Psoas muscle (tissue), 8 donors: ENCODE data around the gene GPR4. TPM values are rescaled to one million over a fixed set of nuclear protein-coding genes. Genes with fewer than 3 reads are reported as not detected.

Source experiments
- ATAC-seq, 4 donors: fragments of 200-7000 bp; cut with Tn5 transposase; one replicate each; pipeline ENCODE4 v1.9.1; 2020; ENCODE audit warnings: moderate library complexity in 3 of 4, mild to moderate bottlenecking in 2 of 4
- DNase-seq, 2 donors: peaks; one replicate each; pipeline ENCODE4 v3.0.0-alpha.2; 2020
- H3K27ac ChIP-seq: fragments of 200-600 bp; one replicate; pipeline ENCODE4 v1.8.0; 2022
- H3K27me3 ChIP-seq, 3 donors: fragments of 200-600 bp in 1 of 3; one replicate each; pipeline versions ENCODE4 v1.6.1 to v1.8.0; 2013 to 2022; ENCODE audit warnings: low read length in 2 of 3, mild to moderate bottlenecking in 2 of 3, moderate library complexity in 1 of 3; ENCODE audit not compliant: insufficient read depth in 3 of 3
- H3K36me3 ChIP-seq, 2 donors: fragments of 200-600 bp in 1 of 2; one replicate each; pipeline versions ENCODE4 v1.6.1 to v1.8.0; 2013 to 2022; ENCODE audit warnings: low read depth in 1 of 2, mild to moderate bottlenecking in 1 of 2, moderate library complexity in 1 of 2; ENCODE audit not compliant: insufficient read depth in 1 of 2
- H3K4me1 ChIP-seq: fragments of 200-600 bp; one replicate; pipeline ENCODE4 v1.8.0; 2022
- H3K4me3 ChIP-seq: fragments of 200-600 bp; one replicate; pipeline ENCODE4 v1.8.0; 2022; ENCODE audit warnings: mild to moderate bottlenecking
- H3K9me3 ChIP-seq: fragments of 200-600 bp; one replicate; pipeline ENCODE4 v1.8.0; 2022
- WGBS, 3 donors: extraction: QIAGEN DNeasy Blood & Tissue Kit; methylation state at CpG; one replicate each; pipeline versions ENCODE4 v1.1.6 to v1.1.7; 2013; 5-methylcytosine and 5-hydroxymethylcytosine counted together
- intact Hi-C, 2 donors: fragments of 100-400 bp; cut with DNase I; formaldehyde crosslinking; loops; one replicate each; pipeline versions ENCODE4 v1.11.0 to v1.14.2; 2022
- long read RNA-seq, 2 donors: library from polyadenylated mRNA; unstranded; transcript quantifications; one replicate each; pipeline ENCODE4 v2.0.0, GENCODE V29; 2021
- polyA plus RNA-seq, 3 donors: library from polyadenylated mRNA; stranded (reverse); fragments of 200-250 nt; gene quantifications; one replicate each; pipeline ENCODE4 v1.2.3, GENCODE V29; 2013
- total RNA-seq, 4 donors: library from RNA; stranded (reverse); fragmentation: NEBNext Ultra II Directional in 2 of 4; extraction: Animal tissue kit (Norgen Biotek cat#: 25700) in 2 of 4; gene quantifications; one replicate each; pipeline versions ENCODE4 v1.2.1 to v1.2.4, GENCODE V29; 2021 to 2023
- TF ChIP-seq, protein P1 (sequence below): fragments of 200-600 bp; IDR thresholded peaks from one replicate; pipeline ENCODE4 v1.8.0; 2022; ENCODE audit warnings: antibody characterized with exemption
- donor health status: healthy with polysubstance abuse.
- donor health status: DM: no; HTN: no; CAD: no; lungs with moderate emphysema.
- donor health status: Bipolar disorder and iron deficiency.
- donor health status: healthy.
- donor health status: DM: yes; HTN: yes; CAD: no.
- donor health status: DM: no; HTN: no; CAD: no.
- donor health status: DM: no; HTN: no; CAD: no.
- donor health status: DM: yes; HTN: yes; CAD: no.

Gene GPR4
- total RNA-seq = 1 to 10 TPM; 3.0 to 7.5 (median 3.9) TPM
- polyA plus RNA-seq = 1 to 10 TPM; 1.6 to 2.6 (median 2.4) TPM
- long read RNA-seq, donor 1, partial matches to known transcripts = 0 of 1 reads
- long read RNA-seq, donor 1, other reads (novel, unspliced or antisense) = 0 of 1 reads
- long read RNA-seq, donor 2, partial matches to known transcripts = 0 of 4 reads
- long read RNA-seq, donor 2, other reads (novel, unspliced or antisense) = 4 of 4 reads

DNA sequence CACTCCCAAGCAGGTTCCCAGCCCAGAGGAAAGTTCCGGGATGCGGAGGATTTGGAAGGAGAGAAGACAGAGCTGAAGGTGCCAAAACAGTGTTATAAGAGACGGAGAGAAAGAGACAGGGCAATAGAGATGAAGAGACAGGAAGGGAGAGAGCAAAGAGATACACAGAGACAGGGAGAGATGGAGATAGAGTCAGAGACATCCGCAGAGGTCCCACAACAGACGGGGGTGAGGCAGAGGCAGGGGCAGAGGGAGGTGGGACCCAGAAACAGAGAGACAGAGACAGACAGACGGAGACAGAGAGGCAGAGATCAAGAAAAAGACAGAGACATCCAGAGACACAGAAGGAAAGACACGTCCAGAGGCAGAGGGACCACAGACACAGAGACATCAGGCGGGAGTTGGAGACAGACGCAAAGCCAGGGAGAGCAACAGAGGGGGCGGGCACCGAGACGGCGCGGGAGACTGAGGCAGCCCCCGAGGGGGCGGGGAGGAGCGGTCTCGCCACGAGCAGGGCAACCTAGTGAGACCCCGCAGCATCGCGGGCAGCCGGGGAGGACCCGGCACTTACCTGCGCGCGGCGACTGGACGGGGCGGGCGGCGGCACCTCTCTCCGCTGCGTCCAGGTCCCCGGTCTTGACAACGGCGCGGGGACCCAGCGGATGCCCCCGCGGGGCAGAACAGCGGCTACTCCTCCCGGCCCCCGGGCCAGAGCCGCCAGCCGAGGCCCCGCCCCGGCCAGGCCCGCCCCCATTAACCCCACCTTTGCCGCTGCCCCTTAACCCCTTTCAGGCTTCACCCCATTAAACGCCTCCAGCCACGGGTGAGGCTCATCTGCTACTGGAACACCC is at the start of gene GPR4:
TSS of gene GPR4 (minus strand) at position 689 of the 851 bp plus-strand sequence. CDS start 10,346 bp downstream, outside the sequence.
- DNase-seq = no peak
- peak within 1 kb of the TSS; percentile 36 for H3K27ac ChIP-seq
- ATAC-seq = peak in 3 of 4 donors; percentile 25 to 68 (median 52)

DNA sequence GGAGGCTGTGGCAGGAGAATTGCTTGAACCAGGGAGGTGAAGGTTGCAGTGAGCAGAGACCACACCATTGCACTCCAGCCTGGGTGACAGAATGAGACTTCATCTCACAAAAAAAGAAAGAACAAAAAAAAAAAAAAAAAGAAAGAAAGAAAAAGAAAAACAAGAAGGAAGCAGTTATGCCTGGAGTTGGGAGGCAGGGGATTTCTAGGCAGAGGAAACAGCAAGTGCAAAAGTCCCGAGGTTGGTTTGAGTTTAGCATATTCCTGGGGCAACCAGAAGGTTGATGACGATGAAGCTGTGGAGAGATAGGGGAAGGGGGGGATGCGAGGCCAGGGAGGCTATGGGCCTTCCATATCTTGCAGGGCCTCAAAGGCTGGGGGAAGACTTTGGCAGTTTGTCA is 48.7 kb upstream of the GPR4 start:
- TF ChIP-seq, protein P1, sequence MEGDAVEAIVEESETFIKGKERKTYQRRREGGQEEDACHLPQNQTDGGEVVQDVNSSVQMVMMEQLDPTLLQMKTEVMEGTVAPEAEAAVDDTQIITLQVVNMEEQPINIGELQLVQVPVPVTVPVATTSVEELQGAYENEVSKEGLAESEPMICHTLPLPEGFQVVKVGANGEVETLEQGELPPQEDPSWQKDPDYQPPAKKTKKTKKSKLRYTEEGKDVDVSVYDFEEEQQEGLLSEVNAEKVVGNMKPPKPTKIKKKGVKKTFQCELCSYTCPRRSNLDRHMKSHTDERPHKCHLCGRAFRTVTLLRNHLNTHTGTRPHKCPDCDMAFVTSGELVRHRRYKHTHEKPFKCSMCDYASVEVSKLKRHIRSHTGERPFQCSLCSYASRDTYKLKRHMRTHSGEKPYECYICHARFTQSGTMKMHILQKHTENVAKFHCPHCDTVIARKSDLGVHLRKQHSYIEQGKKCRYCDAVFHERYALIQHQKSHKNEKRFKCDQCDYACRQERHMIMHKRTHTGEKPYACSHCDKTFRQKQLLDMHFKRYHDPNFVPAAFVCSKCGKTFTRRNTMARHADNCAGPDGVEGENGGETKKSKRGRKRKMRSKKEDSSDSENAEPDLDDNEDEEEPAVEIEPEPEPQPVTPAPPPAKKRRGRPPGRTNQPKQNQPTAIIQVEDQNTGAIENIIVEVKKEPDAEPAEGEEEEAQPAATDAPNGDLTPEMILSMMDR = no peak
- Histone ChIP-seq H3K4me3 (no peak overlapping the region), H3K27me3 (peaks cover 0 to 32% (median 0%) of the 10 kb centered on the region in 3 donors), H3K27ac (no peak overlapping the region), H3K4me1 (peaks cover 5% of the 10 kb centered on the region), H3K36me3 (no peaks in the 10 kb centered on the region), H3K9me3 (no peaks in the 10 kb centered on the region)
- intact Hi-C loops = no loop called here
- DNase-seq (no peak), ATAC-seq (no peak)
- 70 to 87% (median 72%) methylated on average over 3 of the region's 3 CpGs for WGBS, 3 donors

More for the DNA sequence above, at the start of gene GPR4:
- TF ChIP-seq, protein P1 = no peak
- 0 to 2% (median 2%) methylated on average over 17 to 52 of the region's 52 CpGs for WGBS, 3 donors
- Histone ChIP-seq H3K4me1 (peaks cover 7% of the 10 kb centered on the region), H3K9me3 (no peaks in the 10 kb centered on the region), H3K4me3 (peak within 1 kb of the TSS; percentile 65), H3K27me3 (peaks cover 0 to 68% (median 26%) of the 10 kb centered on the region in 3 donors), H3K36me3 (no peaks in the 10 kb centered on the region)
- intact Hi-C loops = no loop called here

- TF ChIP-seq, protein P1 = no peak
- intact Hi-C loops = no loop called here
- H3K4me1 ChIP-seq = peaks cover 16% of the 10 kb centered on the region
- WGBS, 3 donors = 12 to 15% (median 15%) methylated on average over 9 of the region's 9 CpGs
- H3K27ac ChIP-seq = no peak overlapping the region
- no peaks in the 10 kb centered on the region for H3K36me3 ChIP-seq
- DNase-seq = no peak
- no peaks in the 10 kb centered on the region for H3K9me3 ChIP-seq
- no peak for ATAC-seq
- H3K4me3 ChIP-seq = peak overlapping the region; percentile 56
- peaks cover 0 to 45% (median 0%) of the 10 kb centered on the region in 3 donors for H3K27me3 ChIP-seq
Measured at GRCh38 chr19:45646345-45646698, 44.3 kb upstream of the GPR4 start.

GRCh38 chr19:45645631-45646344 is 43.8 kb upstream of the GPR4 start:
- Histone ChIP-seq H3K4me1 (peaks cover 16% of the 10 kb centered on the region), H3K27me3 (peaks cover 0 to 45% (median 0%) of the 10 kb centered on the region in 3 donors), H3K4me3 (peak overlapping the region; percentile 56), H3K36me3 (no peaks in the 10 kb centered on the region), H3K9me3 (no peaks in the 10 kb centered on the region), H3K27ac (no peak overlapping the region)
- ATAC-seq (peak; percentile 47 to 80 (median 56)), DNase-seq (peak; percentile 62 to 86)
- TF ChIP-seq, protein P1 = no peak
- 0 to 2% (median 1%) methylated on average over 27 of the region's 27 CpGs for WGBS, 3 donors
- intact Hi-C loops = no loop called here
